SK-N-SH (cell line): ENCODE measurements around the gene COX14. TPM values are rescaled to one million over a fixed set of nuclear protein-coding genes. Genes with fewer than 3 reads are reported as not detected.
A peak's percentile ranks its signal among the peaks of the same experiment; 100 is the strongest.

Source experiments
- CHD2 ChIP-seq: fragments of 150-350 bp; IDR thresholded peaks from 2 replicates; pipeline ENCODE4 v1.6.1; 2018; ENCODE audit warnings: low read length; ENCODE audit not compliant: partially characterized antibody
- CTCF ChIP-seq: fragments of 200-600 bp; sonication (generic); IDR thresholded peaks from 2 replicates; pipeline ENCODE4 v1.6.1; 2017; ENCODE audit warnings: antibody characterized with exemption, mild to moderate bottlenecking, moderate library complexity
- EP300 ChIP-seq, 2 experiments: IDR thresholded peaks; 2 replicates each; pipeline versions ENCODE4 v1.4.0 to v1.6.1; 2012; ENCODE audit warnings: borderline replicate concordance in 1 of 2, low read depth in 1 of 2, low read length in 1 of 2
- FOSL2 ChIP-seq: IDR thresholded peaks from 2 replicates; pipeline ENCODE4 v1.4.0; 2012; ENCODE audit warnings: low read depth, mild to moderate bottlenecking, moderate library complexity, borderline replicate concordance
- GATA2 ChIP-seq: sonication (generic); formaldehyde crosslinking; IDR thresholded peaks from 2 replicates; pipeline ENCODE4 v1.5.0; 2020; ENCODE audit warnings: mild to moderate bottlenecking, missing genetic modification reagents
- REST ChIP-seq: IDR thresholded peaks from 2 replicates; pipeline ENCODE4 v1.6.1; 2012; ENCODE audit warnings: mild to moderate bottlenecking, low read depth, low read length, moderate library complexity
- RFX5 ChIP-seq: IDR thresholded peaks from 2 replicates; pipeline ENCODE4 v1.6.1; 2012; ENCODE audit warnings: mild to moderate bottlenecking, improper control_type of control experiment, low read length
- SIN3A ChIP-seq: IDR thresholded peaks from 2 replicates; pipeline ENCODE4 v1.6.1; 2012; ENCODE audit warnings: low read depth, mild to moderate bottlenecking, low read length, moderate library complexity, borderline replicate concordance
- SMC3 ChIP-seq: IDR thresholded peaks from 2 replicates; pipeline ENCODE4 v1.6.1; 2012; ENCODE audit warnings: low read depth, low read length, improper control_type of control experiment
- TCF12 ChIP-seq: IDR thresholded peaks from 2 replicates; pipeline ENCODE4 v1.4.0; 2012
- TEAD4 ChIP-seq: IDR thresholded peaks from 2 replicates; pipeline ENCODE4 v1.4.0; 2012; ENCODE audit warnings: mild to moderate bottlenecking, borderline replicate concordance; ENCODE audit not compliant: insufficient read depth
- YY1 ChIP-seq: IDR thresholded peaks from 2 replicates; pipeline ENCODE4 v1.4.0; 2012; ENCODE audit warnings: low read depth, mild to moderate bottlenecking
- polyA plus RNA-seq, 3 experiments: library from polyadenylated mRNA; depleted of rRNA; stranded (reverse); fragments of >200 nt; gene quantifications; 2 replicates each; pipeline ENCODE4 v1.2.3, GENCODE V29; 2012
- TF ChIP-seq, protein P1 (sequence below): IDR thresholded peaks from 2 replicates; pipeline ENCODE4 v1.4.0; 2012; ENCODE audit warnings: low read depth, borderline replicate concordance
- TF ChIP-seq, protein P2 (sequence below): fragments of 150-350 bp; IDR thresholded peaks from 2 replicates; pipeline ENCODE4 v1.6.1; 2017; ENCODE audit warnings: antibody characterized with exemption, low read length, low read depth, borderline replicate concordance

COX14 gene
- polyA plus RNA-seq, 1 of the 3 experiments (the other 2 are of a cell fraction), result 204 TPM

DNA sequence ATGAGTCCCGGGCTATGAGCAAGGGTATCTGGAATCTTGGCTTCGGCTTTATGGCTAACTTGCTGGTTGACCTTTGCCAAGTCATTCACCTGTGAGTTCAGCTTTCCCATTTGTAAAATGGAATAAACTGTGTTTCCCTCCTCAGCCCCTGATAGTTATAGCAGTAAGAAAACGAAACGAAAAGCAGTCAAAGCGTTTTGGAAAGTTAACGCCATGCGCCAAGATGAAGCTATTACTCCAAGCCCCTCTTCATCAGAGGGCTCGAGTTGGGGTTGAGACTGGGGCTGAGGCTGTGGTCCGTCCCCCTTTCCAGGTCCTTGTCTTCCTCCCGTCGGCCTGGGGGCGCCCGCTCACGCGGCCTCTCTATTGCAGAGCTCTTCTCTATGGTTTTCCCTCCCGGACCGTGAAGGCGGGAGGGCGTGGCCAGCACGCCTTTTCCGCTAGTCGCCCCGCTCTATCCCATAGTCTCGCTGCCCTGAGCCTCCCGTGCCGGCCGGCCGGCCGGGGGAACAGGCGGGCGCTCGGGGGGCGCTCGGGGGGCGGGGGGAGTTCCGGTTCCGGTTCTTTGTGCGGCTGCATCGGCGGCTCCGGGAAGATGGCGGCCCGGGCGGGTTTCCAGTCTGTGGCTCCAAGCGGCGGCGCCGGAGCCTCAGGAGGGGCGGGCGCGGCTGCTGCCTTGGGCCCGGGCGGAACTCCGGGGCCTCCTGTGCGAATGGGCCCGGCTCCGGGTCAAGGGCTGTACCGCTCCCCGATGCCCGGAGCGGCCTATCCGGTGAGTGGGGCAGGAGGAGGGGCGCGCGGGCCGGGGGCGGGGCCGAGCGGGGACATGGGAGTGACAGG lies 27.0 kb upstream of the COX14 start, which contains the start of gene SMARCD1 (continued):
- TF ChIP-seq REST (no peak), SIN3A (peak; percentile 68), TEAD4 (no peak), CTCF (peak; percentile 67), GATA2 (CRISPR knock-in tag) (no peak), YY1 (peak; percentile 87), FOSL2 (no peak; the same call in 1 of the 2 replicates), RFX5 (no peak), SMC3 (peak; percentile 22; the same call in 1 of the 2 replicates), EP300 (IDR thresholded peaks at IDR 0.05; ENCODE audit: borderline replicate concordance in 1 of 2, low read depth in 1 of 2, low read length in 1 of 2) (no peak), CHD2 (peak; percentile 61), TCF12 (0 out of 2 replicates have a peak, but pooled peaks have one; percentile 9)
- TF ChIP-seq, protein P1, sequence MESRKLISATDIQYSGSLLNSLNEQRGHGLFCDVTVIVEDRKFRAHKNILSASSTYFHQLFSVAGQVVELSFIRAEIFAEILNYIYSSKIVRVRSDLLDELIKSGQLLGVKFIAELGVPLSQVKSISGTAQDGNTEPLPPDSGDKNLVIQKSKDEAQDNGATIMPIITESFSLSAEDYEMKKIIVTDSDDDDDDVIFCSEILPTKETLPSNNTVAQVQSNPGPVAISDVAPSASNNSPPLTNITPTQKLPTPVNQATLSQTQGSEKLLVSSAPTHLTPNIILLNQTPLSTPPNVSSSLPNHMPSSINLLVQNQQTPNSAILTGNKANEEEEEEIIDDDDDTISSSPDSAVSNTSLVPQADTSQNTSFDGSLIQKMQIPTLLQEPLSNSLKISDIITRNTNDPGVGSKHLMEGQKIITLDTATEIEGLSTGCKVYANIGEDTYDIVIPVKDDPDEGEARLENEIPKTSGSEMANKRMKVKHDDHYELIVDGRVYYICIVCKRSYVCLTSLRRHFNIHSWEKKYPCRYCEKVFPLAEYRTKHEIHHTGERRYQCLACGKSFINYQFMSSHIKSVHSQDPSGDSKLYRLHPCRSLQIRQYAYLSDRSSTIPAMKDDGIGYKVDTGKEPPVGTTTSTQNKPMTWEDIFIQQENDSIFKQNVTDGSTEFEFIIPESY, result no peak
- TF ChIP-seq, protein P2, sequence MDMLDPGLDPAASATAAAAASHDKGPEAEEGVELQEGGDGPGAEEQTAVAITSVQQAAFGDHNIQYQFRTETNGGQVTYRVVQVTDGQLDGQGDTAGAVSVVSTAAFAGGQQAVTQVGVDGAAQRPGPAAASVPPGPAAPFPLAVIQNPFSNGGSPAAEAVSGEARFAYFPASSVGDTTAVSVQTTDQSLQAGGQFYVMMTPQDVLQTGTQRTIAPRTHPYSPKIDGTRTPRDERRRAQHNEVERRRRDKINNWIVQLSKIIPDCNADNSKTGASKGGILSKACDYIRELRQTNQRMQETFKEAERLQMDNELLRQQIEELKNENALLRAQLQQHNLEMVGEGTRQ, result no peak
